Smooth muscle cell (in vitro differentiated cells): ENCODE measurements around the gene ABCA12. TPM values are rescaled to one million over a fixed set of nuclear protein-coding genes. Genes with fewer than 3 reads are reported as not detected.

ENCODE experiments used
- DNase-seq: peaks from one replicate; lab custom pipeline; 2025; ENCODE audit not compliant: unreplicated experiment; lab: John Stamatoyannopoulos, UW
- H2AFZ ChIP-seq: fragments of 200-600 bp; sonication (generic); 2 replicates; pipeline ENCODE4 v1.6.0; 2016; ENCODE audit warnings: antibody characterized with exemption, low read depth, mild to moderate bottlenecking
- H3F3A ChIP-seq: fragments of 200-600 bp; sonication (generic); 2 replicates; pipeline ENCODE4 v1.6.0; 2017; ENCODE audit warnings: antibody characterized with exemption, low read depth
- H3K27ac ChIP-seq: fragments of 200-600 bp; sonication (generic); 2 replicates; pipeline ENCODE4 v1.5.1; 2016; ENCODE audit warnings: low read depth, mild to moderate bottlenecking
- H3K27me3 ChIP-seq: fragments of 200-600 bp; sonication (generic); 2 replicates; pipeline ENCODE4 v1.6.1; 2016; ENCODE audit warnings: low read depth, mild to moderate bottlenecking
- H3K36me3 ChIP-seq: fragments of 200-600 bp; sonication (generic); 2 replicates; pipeline ENCODE4 v1.5.1; 2016; ENCODE audit warnings: low read depth
- H3K4me1 ChIP-seq: fragments of 200-600 bp; sonication (generic); 2 replicates; pipeline ENCODE4 v1.5.1; 2016; ENCODE audit warnings: low read depth
- H3K4me2 ChIP-seq: fragments of 200-600 bp; sonication (generic); 2 replicates; pipeline ENCODE4 v1.6.0; 2016; ENCODE audit warnings: mild to moderate bottlenecking
- H3K4me3 ChIP-seq: fragments of 200-600 bp; sonication (generic); 2 replicates; pipeline ENCODE4 v1.5.1; 2016; ENCODE audit warnings: mild to moderate bottlenecking
- H3K79me2 ChIP-seq: fragments of 200-600 bp; sonication (generic); 2 replicates; pipeline ENCODE4 v1.6.0; 2016; ENCODE audit warnings: low read depth, mild to moderate bottlenecking
- H3K9ac ChIP-seq: fragments of 200-600 bp; sonication (generic); 2 replicates; pipeline ENCODE4 v1.6.0; 2016; ENCODE audit warnings: low read depth
- H3K9me3 ChIP-seq: fragments of 200-600 bp; sonication (generic); replicated peaks from 2 replicates; pipeline ENCODE4 v1.5.1; 2016; ENCODE audit warnings: low read depth
- H4K20me1 ChIP-seq: fragments of 200-600 bp; sonication (generic); 2 replicates; pipeline ENCODE4 v1.6.0; 2016; ENCODE audit warnings: low read depth
- WGBS: methylation state at CpG from one replicate; pipeline ENCODE4 v1.1.7; 2016; ENCODE audit warnings: low lambda C conversion rate; 5-methylcytosine and 5-hydroxymethylcytosine counted together
- polyA plus RNA-seq: library from polyadenylated mRNA; unstranded; fragments of >200 nt; fragmentation: Nextera tagmentation; extraction: Ambion mirVana; gene quantifications from 2 replicates; pipeline ENCODE4 v1.2.1, GENCODE V29; 2016
- total RNA-seq: library from RNA; depleted of rRNA; stranded (reverse); fragments of >200 nt; gene quantifications from 2 replicates; pipeline ENCODE4 v1.2.3, GENCODE V29; 2014
- TF ChIP-seq, protein P1 (sequence below): fragments of 200-600 bp; sonication (generic); IDR thresholded peaks from 2 replicates; pipeline ENCODE4 v1.5.1; 2017; ENCODE audit warnings: borderline replicate concordance, mild to moderate bottlenecking, antibody characterized with exemption; ENCODE audit not compliant: insufficient read depth, poor library complexity, severe bottlenecking

Gene ABCA12
- total and polyA plus RNA-seq, 2 experiments from 2014 or later = 0.47 to 5.7 TPM

- H3K36me3 ChIP-seq = no peaks in the 10 kb centered on the region
- WGBS = 94% methylated on average over 8 of the region's 8 CpGs
Measured at GRCh38 chr2:215019521-215020145, 118.8 kb downstream of the ABCA12 start.

GRCh38 chr2:215019085-215019484 lies 119.3 kb downstream of the ABCA12 start:
- Histone ChIP-seq H3K9ac (no peak overlapping the region), H3K4me2 (no peak overlapping the region), H3F3A (no peaks in the 10 kb centered on the region), H3K36me3 (no peaks in the 10 kb centered on the region), H2AFZ (no peak overlapping the region), H3K4me1 (no peaks in the 10 kb centered on the region), H3K27me3 (no peaks in the 10 kb centered on the region), H3K27ac (no peak overlapping the region), H3K79me2 (no peaks in the 10 kb centered on the region), H3K9me3 (no peaks in the 10 kb centered on the region), H3K4me3 (no peak overlapping the region), H4K20me1 (no peaks in the 10 kb centered on the region)
- TF ChIP-seq, protein P1, sequence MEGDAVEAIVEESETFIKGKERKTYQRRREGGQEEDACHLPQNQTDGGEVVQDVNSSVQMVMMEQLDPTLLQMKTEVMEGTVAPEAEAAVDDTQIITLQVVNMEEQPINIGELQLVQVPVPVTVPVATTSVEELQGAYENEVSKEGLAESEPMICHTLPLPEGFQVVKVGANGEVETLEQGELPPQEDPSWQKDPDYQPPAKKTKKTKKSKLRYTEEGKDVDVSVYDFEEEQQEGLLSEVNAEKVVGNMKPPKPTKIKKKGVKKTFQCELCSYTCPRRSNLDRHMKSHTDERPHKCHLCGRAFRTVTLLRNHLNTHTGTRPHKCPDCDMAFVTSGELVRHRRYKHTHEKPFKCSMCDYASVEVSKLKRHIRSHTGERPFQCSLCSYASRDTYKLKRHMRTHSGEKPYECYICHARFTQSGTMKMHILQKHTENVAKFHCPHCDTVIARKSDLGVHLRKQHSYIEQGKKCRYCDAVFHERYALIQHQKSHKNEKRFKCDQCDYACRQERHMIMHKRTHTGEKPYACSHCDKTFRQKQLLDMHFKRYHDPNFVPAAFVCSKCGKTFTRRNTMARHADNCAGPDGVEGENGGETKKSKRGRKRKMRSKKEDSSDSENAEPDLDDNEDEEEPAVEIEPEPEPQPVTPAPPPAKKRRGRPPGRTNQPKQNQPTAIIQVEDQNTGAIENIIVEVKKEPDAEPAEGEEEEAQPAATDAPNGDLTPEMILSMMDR = no peak
- 92% methylated on average over 3 of the region's 3 CpGs for WGBS
- DNase-seq = no peak

More at GRCh38 chr2:215019521-215020145, 118.8 kb downstream of the ABCA12 start:
- TF ChIP-seq, protein P1 = no peak
- no peaks in the 10 kb centered on the region for H3F3A ChIP-seq
- no peak overlapping the region for H3K9ac ChIP-seq
- H3K9me3 ChIP-seq = no peaks in the 10 kb centered on the region
- no peak overlapping the region for H3K27ac ChIP-seq
- no peak overlapping the region for H2AFZ ChIP-seq
- DNase-seq = no peak
- H3K4me3 ChIP-seq = no peak overlapping the region
- no peak overlapping the region for H3K4me2 ChIP-seq
- H4K20me1 ChIP-seq = no peaks in the 10 kb centered on the region
- H3K27me3 ChIP-seq = no peaks in the 10 kb centered on the region
- no peaks in the 10 kb centered on the region for H3K79me2 ChIP-seq
- H3K4me1 ChIP-seq = no peaks in the 10 kb centered on the region

- Histone ChIP-seq H3K4me1 (no peaks in the 10 kb centered on the region), H3K36me3 (no peaks in the 10 kb centered on the region), H3K9me3 (no peaks in the 10 kb centered on the region), H3K4me2 (no peak overlapping the region), H4K20me1 (no peaks in the 10 kb centered on the region), H3K27me3 (no peaks in the 10 kb centered on the region), H3K4me3 (no peak overlapping the region), H3K79me2 (no peaks in the 10 kb centered on the region), H3K9ac (no peak overlapping the region), H2AFZ (no peak overlapping the region), H3F3A (no peaks in the 10 kb centered on the region), H3K27ac (no peak overlapping the region)
- DNase-seq = no peak
- 87% methylated on average over 3 of the region's 3 CpGs for WGBS
- TF ChIP-seq, protein P1 = no peak
Measured at GRCh38 chr2:215015421-215015820, 123.0 kb downstream of the ABCA12 start.

- H3K9ac ChIP-seq = no peak overlapping the region
- no peak for DNase-seq
- 76% methylated on average over 2 of the region's 2 CpGs for WGBS
- no peaks in the 10 kb centered on the region for H4K20me1 ChIP-seq
- H3F3A ChIP-seq = no peaks in the 10 kb centered on the region
- H3K79me2 ChIP-seq = no peaks in the 10 kb centered on the region
- H3K9me3 ChIP-seq = no peaks in the 10 kb centered on the region
- H3K27ac ChIP-seq = no peak overlapping the region
- no peak overlapping the region for H3K4me2 ChIP-seq
- H2AFZ ChIP-seq = no peak overlapping the region
- no peaks in the 10 kb centered on the region for H3K4me1 ChIP-seq
- H3K4me3 ChIP-seq = no peak overlapping the region
- TF ChIP-seq, protein P1 = no peak
- no peaks in the 10 kb centered on the region for H3K27me3 ChIP-seq
- no peaks in the 10 kb centered on the region for H3K36me3 ChIP-seq
Measured at GRCh38 chr2:215010390-215010789, 128.0 kb downstream of the ABCA12 start.
